ENCODE results near the gene ARPC5.

The ARPC5 gene

GRCh38 chr1:183675381-183675780 is 39.8 kb upstream of the ARPC5 start:
- H3K9ac ChIP-seq (ENCODE audit: low read depth, low read length, poor library complexity, severe bottlenecking): no peak overlapping the region
- H3K36me3 ChIP-seq (ENCODE audit: insufficient read depth, low read length): no peaks in the 10 kb centered on the region
- TF ChIP-seq EZH2phosphoT487 (IDR thresholded peaks at IDR 0.05; ENCODE audit: borderline replicate concordance) (no peak), CTCF (conservative IDR thresholded peaks at IDR 0.05; ENCODE audit: low read length) (no peak)
- no peaks in the 10 kb centered on the region for H3K4me1 ChIP-seq (ENCODE audit: insufficient read depth, low read length, poor library complexity, severe bottlenecking)
- no peaks in the 10 kb centered on the region for H3K9me2 ChIP-seq (replicated peaks; ENCODE audit: low read depth, low read length)
- peaks cover 7% of the 10 kb centered on the region; the same call in 1 of the 2 replicates for H3K9me3 ChIP-seq (ENCODE audit: insufficient read depth, low read depth, low read length)
- H3K27me3 ChIP-seq (ENCODE audit: insufficient read depth, low read length, poor library complexity, severe bottlenecking): no peaks in the 10 kb centered on the region
- no peaks in the 10 kb centered on the region for H3F3A ChIP-seq (ENCODE audit: low read depth)
- H3K4me3 ChIP-seq (ENCODE audit: low read length, poor library complexity, severe bottlenecking): no peak overlapping the region
- H2AFZ ChIP-seq (ENCODE audit: low read length): no peak overlapping the region
- no peaks in the 10 kb centered on the region for H4K20me1 ChIP-seq (ENCODE audit: insufficient read depth, low read length, poor library complexity, severe bottlenecking)
- H3K4me2 ChIP-seq (ENCODE audit: low read depth, low read length, poor library complexity, severe bottlenecking): no peak overlapping the region
- no peaks in the 10 kb centered on the region for H3K79me2 ChIP-seq (ENCODE audit: insufficient read depth, low read length)

- H3F3A ChIP-seq (ENCODE audit: low read depth): no peaks in the 10 kb centered on the region
- H3K4me1 ChIP-seq (ENCODE audit: insufficient read depth, low read length, poor library complexity, severe bottlenecking): no peaks in the 10 kb centered on the region
- no peaks in the 10 kb centered on the region for H3K9me2 ChIP-seq (replicated peaks; ENCODE audit: low read depth, low read length)
- peaks cover 7% of the 10 kb centered on the region; the same call in 1 of the 2 replicates for H3K9me3 ChIP-seq (ENCODE audit: insufficient read depth, low read depth, low read length)
- H3K9ac ChIP-seq (ENCODE audit: low read depth, low read length, poor library complexity, severe bottlenecking): no peak overlapping the region
- no peak for TF ChIP-seq CTCF (conservative IDR thresholded peaks at IDR 0.05; ENCODE audit: low read length)
- no peak for TF ChIP-seq EZH2phosphoT487 (IDR thresholded peaks at IDR 0.05; ENCODE audit: borderline replicate concordance)
- H3K27me3 ChIP-seq (ENCODE audit: insufficient read depth, low read length, poor library complexity, severe bottlenecking): no peaks in the 10 kb centered on the region
- H3K4me2 ChIP-seq (ENCODE audit: low read depth, low read length, poor library complexity, severe bottlenecking): no peak overlapping the region
- no peak overlapping the region for H3K4me3 ChIP-seq (ENCODE audit: low read length, poor library complexity, severe bottlenecking)
- H3K79me2 ChIP-seq (ENCODE audit: insufficient read depth, low read length): no peaks in the 10 kb centered on the region
- no peaks in the 10 kb centered on the region for H3K36me3 ChIP-seq (ENCODE audit: insufficient read depth, low read length)
- H4K20me1 ChIP-seq (ENCODE audit: insufficient read depth, low read length, poor library complexity, severe bottlenecking): no peaks in the 10 kb centered on the region
- H2AFZ ChIP-seq (ENCODE audit: low read length): no peak overlapping the region
These were observed 39.3 kb upstream of the ARPC5 start for GRCh38 chr1:183674886-183675285.

- no peak overlapping the region for H3K9ac ChIP-seq (ENCODE audit: low read depth, low read length, poor library complexity, severe bottlenecking)
- H3K4me1 ChIP-seq (ENCODE audit: insufficient read depth, low read length, poor library complexity, severe bottlenecking): no peaks in the 10 kb centered on the region
- H3K27me3 ChIP-seq (ENCODE audit: insufficient read depth, low read length, poor library complexity, severe bottlenecking): no peaks in the 10 kb centered on the region
- no peak overlapping the region for H3K4me3 ChIP-seq (ENCODE audit: low read length, poor library complexity, severe bottlenecking)
- no peaks in the 10 kb centered on the region for H3K9me2 ChIP-seq (replicated peaks; ENCODE audit: low read depth, low read length)
- peaks cover 7% of the 10 kb centered on the region; the same call in 1 of the 2 replicates for H3K9me3 ChIP-seq (ENCODE audit: insufficient read depth, low read depth, low read length)
- no peaks in the 10 kb centered on the region for H4K20me1 ChIP-seq (ENCODE audit: insufficient read depth, low read length, poor library complexity, severe bottlenecking)
- no peaks in the 10 kb centered on the region for H3K36me3 ChIP-seq (ENCODE audit: insufficient read depth, low read length)
- no peak overlapping the region for H2AFZ ChIP-seq (ENCODE audit: low read length)
- H3K4me2 ChIP-seq (ENCODE audit: low read depth, low read length, poor library complexity, severe bottlenecking): no peak overlapping the region
- TF ChIP-seq EZH2phosphoT487 (IDR thresholded peaks at IDR 0.05; ENCODE audit: borderline replicate concordance): no peak
- no peak for TF ChIP-seq CTCF (conservative IDR thresholded peaks at IDR 0.05; ENCODE audit: low read length)
- no peaks in the 10 kb centered on the region for H3F3A ChIP-seq (ENCODE audit: low read depth)
- H3K79me2 ChIP-seq (ENCODE audit: insufficient read depth, low read length): no peaks in the 10 kb centered on the region
These were observed 38.8 kb upstream of the ARPC5 start for GRCh38 chr1:183674339-183674738.
